ENCODE results near the gene ODR4.
A peak's percentile ranks its signal among the peaks of the same experiment; 100 is the strongest.
"Not testable (repeated sequence)": the region's sequence is repeated elsewhere in the genome, so short reads cannot be mapped to it uniquely, and the experiment has no call there.

Gene ODR4

GRCh38 chr1:186375152-186375928, at the start of gene ODR4, which contains the start of gene TPR:
TSS of gene ODR4 (plus strand) at chr1:186375838. CDS start at chr1:186379786, 3,948 bp downstream.
TSS of gene TPR (minus strand) at chr1:186375253. CDS start at chr1:186375028, 225 bp downstream.
- DNase-seq: peak; percentile 99

DNA sequence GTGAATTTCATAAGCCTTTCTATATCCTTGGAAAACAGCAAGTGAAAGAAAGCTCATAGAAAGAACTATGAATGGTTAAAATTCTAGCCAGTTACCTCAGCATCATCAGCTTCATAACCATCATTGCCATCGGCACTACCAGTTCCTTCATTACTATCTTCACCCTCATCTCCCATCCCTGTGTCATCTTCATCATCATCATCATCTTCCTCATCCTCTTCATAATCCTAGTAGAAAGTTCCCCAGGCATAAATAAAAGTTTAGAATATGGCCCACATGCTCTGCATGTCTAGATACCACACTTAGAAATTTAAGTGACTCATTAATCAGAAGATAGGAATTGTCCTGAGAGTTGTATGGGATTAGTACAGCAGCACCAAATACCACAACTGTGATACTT, 49.6 kb upstream of the ODR4 start:
- DNase-seq: no peak

DNA sequence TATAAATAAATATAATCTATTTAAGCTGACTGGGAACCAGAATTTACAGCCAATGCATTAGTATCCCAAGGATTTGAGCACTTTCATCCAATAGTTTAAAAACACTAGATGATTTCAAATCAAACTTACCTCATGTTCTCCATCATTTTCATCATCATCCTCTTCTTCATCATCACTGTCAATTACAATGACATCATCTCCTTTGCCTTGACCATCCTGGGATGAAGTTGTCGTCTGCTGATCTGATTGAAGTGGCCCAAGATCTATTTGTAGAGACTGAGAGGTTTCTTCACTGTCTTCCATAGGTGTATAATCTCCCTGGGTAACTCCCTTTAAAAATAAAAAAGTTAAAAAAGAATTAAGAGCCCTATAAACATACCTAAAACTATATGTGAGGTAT, 48.3 kb upstream of the ODR4 start:
- no peak for DNase-seq

GRCh38 chr1:186330758-186331157, 44.9 kb upstream of the ODR4 start:
- DNase-seq: no peak

- DNase-seq: no peak
Measured at GRCh38 chr1:186337554-186337953, 38.1 kb upstream of the ODR4 start.

GRCh38 chr1:186340772-186341171, 34.9 kb upstream of the ODR4 start:
- DNase-seq: no peak

GRCh38 chr1:186347837-186348691, 27.6 kb upstream of the ODR4 start:
- DNase-seq: not testable (repeated sequence)

DNA sequence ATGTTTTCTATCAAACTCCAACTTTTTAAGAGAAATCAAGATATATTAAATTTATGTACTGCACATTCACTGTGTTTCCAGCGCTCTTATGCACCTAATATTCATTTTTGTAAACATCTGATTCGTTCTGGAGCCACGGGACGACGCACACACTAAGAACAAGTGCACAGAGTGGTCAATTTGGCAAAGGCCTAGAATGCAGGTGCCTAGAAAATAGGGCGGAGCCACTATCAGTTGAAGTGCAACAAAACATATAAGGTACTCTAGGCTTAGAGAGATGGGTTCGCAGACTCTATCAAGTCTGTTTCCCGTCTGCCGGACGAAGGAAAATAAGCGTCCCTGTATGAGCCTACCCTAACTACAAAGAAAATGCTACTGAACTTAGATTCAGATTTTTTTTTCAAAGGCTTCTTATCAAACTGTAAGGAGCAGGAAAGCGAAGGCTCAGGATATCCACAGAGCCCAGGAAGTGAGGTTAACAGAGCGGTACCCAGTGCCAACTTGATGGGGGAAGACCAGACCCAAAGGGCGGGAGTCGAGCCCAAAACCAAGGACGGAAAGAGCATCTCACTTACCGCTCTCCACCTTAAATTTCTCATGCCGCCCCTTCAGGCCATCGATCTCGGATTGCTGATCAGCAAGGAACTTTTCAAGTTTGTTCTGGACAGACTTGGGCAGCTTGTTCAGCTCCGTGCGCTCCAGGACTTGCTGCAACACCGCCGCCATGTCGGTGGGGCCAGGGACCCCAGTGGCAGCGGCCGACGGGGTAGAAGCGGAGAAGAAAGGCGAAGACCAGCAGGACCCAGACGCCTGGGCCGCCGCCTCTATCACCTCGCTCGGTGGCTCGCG, 1.1 kb upstream of the ODR4 start:
- no peak for DNase-seq

- DNase-seq: no peak
Measured at GRCh38 chr1:186375929-186376319, 286 bp downstream of the ODR4 start.

DNA sequence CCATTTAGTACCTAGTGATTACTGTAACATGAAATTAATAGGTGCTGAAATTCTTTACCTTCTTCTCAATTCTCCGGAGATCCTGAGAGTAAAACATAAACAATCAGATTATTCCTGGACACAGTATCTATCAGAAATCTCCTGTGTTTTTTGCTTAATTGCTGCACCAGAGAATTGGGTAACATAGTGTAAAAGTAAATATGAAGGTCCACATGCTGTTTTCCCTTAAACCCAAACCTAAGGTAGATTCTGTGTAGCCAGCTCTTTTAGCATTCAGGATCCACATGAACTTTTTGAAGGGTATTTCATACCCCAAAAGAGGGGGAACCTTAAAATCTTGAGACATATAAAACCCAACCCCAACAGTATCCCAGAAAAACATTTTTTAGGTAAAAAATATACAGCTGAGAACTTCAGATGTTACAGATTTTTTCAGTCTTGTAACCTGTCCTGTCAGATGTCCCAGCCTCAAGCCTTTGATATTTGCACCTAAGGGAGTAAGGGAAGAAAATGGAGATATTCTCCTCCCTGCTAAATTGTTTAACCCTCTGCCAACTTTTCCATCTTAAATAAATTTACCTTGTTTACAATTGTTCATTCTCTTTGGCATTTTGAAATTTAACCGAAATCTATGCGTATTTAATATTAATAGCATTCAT, 11.2 kb downstream of the ODR4 start:
- DNase-seq: no peak

DNA sequence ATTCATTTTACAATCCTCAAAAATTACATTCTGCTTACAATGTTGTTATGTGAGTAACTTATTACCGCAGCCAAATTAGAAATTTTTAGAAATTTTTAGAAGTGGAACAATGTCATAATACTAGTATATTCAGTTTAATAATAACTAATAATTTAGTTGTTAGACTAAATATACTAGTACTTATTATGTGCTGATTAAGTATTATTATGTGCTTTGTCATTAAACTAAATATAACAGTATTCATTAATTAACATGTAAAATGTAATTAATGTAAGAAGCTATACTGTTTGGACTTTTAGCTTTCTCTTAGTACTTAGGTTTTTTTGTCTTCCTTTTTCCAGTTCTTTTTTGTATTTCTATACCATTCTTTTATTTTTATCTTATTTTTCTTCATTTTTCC, 15.3 kb downstream of the ODR4 start:
- DNase-seq: no peak

DNA sequence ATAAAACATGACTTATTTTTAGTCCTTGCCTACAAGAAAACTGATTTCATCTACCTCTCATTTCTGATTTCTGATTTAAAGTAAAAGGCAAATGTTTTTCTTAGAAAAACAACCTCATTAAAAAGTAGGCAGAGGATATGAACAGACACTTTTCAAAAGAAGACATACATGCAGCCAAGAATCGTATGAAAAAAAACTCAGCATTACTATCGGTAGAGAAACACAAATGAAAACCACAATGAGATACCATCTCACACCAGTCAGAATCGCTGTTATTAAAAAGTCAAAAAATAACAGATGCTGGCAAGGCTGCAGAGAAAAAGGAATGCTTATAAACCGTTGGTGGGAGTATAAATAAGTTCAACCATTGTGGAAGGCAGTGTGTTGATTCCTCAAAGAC, 16.2 kb downstream of the ODR4 start:
- DNase-seq: no peak

DNA sequence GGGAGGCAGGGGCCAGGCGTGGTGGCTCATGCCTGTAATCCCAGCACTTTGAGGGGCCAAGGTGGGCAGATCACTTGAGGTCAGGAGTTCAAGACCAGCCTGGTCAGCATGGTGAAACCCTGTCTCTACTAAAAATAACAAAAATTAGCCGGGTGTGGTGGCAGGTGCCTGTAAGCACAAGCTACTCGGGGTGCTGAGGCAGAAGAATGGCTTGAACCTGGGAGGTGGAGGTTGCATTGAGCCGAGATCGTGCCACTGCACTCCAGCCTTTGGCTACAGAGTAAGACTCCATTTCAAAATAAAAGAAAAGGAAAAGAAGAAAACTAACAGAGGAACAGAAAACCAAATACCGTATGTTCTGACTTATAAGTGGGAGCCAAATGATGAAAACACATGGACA, 17.1 kb downstream of the ODR4 start:
- not testable (repeated sequence) for DNase-seq

GRCh38 chr1:186401446-186401845, 25.8 kb downstream of the ODR4 start:
- DNase-seq: not testable (repeated sequence)

DNA sequence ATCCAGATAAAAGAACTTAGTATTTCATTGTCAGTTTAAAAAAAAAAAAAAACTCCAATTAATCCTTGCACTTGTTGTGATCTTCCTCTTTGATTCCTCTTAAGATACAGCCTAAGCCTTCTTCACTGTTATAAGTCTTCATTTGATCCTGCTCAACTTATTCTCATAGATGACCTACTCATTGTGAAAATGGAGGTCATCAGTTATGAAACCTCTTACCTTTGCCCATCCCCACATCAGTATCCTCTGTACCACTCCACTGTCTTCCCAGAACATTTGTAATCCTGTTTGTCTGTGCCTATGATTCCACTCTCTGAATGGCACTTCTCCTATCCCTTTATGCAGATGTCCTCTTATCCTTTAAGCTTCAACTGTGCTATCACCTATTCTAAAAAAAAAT, 28.0 kb downstream of the ODR4 start:
- no peak for DNase-seq

GRCh38 chr1:186404454-186405051, 28.9 kb downstream of the ODR4 start:
- DNase-seq: no peak

DNA sequence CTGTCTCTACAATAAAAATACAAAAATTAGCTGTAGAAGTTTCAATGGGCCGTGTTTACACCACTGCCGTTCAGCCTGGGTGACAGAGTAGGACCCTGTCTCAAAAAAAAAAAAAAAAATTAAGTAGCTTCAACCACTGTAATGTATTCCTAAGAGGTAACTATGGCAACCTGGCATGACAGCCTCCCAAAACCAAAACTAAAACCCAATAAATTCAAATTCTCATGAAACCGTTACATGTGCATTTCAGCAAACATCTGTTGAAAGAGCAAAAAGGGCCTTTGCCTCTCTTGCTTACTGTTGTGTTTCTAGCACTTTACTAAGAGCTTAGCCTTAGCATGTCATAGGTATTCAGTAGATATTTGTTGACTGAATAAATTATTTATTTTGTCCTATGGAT, 33.5 kb downstream of the ODR4 start:
- no peak for DNase-seq

DNA sequence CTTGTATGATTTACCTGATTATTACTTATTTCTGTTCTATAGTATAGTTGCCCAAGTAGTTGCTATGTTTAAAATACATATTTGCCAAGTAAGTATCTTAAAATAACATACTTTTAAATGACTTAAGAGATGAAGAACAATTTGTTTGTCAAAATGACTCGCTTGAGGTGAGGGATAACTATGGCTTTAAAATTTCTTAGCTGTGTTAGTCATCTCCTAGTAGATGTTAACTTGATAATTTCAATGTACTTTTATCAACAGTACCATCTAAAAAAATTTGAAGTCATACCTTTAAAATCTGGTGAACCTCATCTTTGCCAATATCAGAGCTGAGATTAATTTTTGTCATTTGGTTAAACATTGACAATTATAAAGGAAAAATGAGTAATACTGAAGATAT, 37.7 kb downstream of the ODR4 start:
- no peak for DNase-seq

- DNase-seq: no peak
Measured at GRCh38 chr1:186418503-186418902, 42.9 kb downstream of the ODR4 start.

- DNase-seq: no peak
Measured at GRCh38 chr1:186420311-186420710, 44.7 kb downstream of the ODR4 start.

DNA sequence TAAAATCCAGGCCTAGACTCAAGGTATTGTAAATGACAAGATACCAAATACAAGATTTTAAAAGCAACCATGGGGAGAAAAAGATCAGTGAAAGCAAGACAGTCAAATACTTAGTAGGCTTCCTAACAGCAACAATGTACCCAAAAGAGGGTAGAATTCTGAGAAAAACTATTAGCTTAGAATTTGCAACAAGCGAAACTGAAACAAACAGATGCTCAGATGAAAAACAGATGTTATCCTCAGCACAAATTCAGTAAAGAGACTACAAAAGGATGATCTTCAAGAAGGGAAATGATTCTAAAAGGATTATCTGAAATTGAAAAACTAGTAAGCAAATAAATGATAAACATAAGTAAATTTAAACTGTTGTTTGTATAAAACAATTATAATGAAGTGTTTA, 45.3 kb downstream of the ODR4 start:
- no peak for DNase-seq

- DNase-seq: no peak
Measured at GRCh38 chr1:186421446-186421845, 45.8 kb downstream of the ODR4 start.
